HG03139 (cell line): ENCODE data around the gene C16orf89.
"Not testable (repeated sequence)": the region's sequence is repeated elsewhere in the genome, so short reads cannot be mapped to it uniquely, and the experiment has no call there.

ENCODE experiments used
- ATAC-seq: cut with Tn5 transposase; IDR thresholded peaks from one replicate; pipeline ENCODE4 v1.9.1; 2021; ENCODE audit not compliant: unreplicated experiment

C16orf89 gene

GRCh38 chr16:5065813-5066212, at the start of gene C16orf89:
Gene C16orf89, minus strand, starts transcription at chr16:5065956. Its CDS starts 48 bp downstream, at chr16:5065908.
- ATAC-seq: no peak

DNA sequence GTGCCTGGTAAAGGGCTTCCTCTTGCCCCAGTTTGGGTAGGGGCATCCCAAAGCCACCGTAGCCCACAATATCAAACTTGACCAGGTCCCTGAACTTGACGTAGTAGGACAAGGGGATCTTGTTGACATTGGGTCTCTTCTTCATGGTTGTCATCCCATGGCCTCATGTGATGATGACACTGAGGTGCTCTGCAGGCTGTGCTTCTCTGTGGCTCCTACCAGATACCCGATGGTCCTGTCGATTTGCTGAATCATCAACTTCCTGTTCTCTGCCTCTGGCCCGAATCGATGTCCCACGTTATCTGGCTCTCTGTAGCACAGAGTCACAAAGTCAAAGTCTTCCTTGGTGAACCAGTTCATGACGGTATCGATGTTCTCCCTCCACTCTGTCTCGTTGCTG, 45.2 kb upstream of the C16orf89 start:
- not testable (repeated sequence) for ATAC-seq

DNA sequence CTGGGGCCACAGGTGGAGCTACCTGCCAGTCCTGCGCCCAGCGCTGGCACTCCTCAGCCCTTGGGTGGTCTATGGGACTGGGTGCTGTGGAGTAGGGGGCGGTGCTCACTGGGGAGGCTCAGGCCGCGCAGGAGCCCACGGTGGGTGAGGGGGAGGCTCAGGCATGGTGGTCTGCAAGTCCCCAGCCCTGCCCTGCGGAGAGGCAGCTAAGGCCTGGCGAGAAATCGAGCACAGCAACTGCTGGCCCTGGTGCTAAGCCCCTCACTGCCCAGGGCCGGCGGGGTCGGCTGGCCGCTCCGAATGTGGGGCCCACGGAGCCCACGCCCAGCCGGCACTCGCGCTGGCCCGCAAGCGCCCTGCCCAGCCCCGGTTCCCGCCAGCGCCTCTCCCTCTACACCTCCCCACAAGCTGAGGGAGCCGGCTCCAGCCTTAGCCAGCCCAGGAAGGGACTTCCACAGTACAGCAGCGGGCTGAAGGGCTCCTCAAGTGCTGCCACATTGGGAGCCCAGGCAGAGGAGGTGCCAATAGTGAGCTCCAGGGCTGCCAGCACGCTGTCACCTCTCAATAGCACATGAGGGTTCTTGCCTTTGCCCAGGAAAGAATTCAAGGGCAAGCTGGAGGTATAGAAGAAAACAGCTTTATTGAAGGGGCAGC, 42.9 kb upstream of the C16orf89 start:
- no peak for ATAC-seq

GRCh38 chr16:5105039-5105438, 39.3 kb upstream of the C16orf89 start:
- not testable (repeated sequence) for ATAC-seq

DNA sequence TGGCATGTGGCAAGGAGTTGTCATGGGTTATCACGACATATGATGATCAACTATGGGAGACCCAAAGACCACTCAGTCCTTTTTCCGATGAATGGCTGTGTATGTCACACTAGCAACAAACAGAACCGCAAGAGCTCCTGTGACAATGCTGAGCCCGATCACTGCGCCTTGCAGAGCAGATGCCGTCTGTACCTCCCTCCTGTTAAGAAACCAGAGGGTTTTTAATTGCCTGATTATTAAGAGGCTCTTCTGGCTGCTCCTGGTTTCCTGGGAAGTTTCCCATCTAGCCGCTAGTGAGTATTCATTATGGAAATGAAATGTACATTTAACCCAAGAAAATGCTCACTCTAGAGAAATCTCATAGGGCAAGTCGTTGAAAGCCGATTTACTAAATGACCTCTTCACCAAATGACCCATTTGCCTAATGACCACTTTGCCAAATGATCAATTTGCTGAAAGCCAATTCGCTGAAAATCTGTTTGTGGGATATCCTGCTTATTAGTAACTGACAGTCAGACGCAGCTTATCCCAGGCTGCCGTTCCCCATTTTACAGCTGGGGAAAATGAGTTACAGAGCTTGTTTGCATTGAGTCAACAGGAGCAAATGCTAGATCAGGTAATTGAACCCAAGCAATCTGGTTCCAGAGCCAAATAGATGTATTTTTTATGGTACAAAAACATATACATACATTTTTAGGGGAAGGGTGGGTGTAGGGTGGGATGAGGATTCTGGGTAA, 37.7 kb upstream of the C16orf89 start:
- ATAC-seq: not testable (repeated sequence)

DNA sequence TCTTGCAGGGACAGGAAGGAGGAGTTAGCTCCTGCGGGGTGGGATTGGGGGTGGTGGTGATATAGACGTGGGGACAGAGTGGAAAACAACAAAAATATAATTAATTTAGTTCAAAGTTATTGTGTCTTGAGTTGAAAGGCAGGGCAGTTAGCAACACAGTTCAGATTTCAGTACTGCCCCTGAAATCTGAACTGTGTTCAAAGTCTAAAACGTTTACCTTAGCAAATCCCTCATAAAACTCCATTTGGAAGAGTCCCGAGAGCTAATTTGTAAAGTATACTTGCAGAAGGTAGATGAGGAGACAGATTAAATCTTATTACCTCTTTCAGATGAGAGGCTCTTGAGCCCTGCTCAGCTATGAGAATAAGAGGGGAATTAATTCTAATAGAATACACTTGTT, 33.4 kb upstream of the C16orf89 start:
- not testable (repeated sequence) for ATAC-seq

DNA sequence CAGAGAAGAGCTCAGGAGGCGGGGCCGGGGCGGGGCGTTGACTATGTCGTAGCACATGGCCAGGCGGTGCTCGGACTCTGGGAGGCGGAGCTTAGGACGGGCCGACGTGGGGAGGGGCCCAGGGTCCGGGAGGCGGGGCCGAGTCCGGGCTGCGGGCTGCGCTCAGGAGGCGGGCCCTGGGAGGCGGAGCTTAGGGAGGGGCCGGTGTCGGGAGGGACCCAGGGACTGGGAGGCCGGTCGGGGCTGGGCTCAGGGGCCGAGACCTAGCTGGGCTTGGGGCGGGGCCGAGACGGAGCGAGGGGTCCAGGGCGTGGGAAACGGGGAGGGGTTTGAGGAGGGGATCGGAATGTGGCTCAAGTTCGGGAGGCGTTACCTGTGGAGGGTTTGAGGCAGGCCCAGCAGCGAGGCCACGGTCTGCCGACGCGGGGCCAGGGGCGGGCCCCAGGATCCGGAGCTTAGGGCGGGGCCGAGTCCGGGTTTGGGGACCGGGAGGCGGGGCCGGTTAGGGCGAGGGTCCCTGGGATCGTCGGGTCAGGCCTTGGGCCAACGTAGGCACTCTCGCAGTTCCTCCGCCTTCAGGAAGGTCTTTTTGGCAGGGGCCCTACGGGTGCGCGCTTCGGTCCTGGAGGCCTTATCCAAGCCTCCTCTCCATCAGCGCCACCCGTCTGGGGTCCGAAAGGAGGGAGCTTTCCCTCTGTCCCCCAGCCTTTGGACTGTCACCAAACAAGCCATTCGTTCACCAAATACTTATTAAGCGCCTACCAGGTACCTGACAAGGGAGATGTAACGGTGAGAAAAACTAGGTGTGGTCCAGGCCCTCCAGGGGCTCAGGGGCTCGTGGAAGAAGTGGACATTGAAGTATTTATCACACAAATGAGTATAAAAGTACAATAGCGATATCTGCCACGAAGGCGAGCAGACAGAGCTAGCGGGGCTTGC, 32.7 kb upstream of the C16orf89 start:
- ATAC-seq: peak; percentile 75

- peak; percentile 97 for ATAC-seq
Observed at GRCh38 chr16:5097470-5098220, 31.9 kb upstream of the C16orf89 start, which contains the start of gene EEF2KMT. Gene EEF2KMT, minus strand, starts transcription at chr16:5097795. Its CDS starts 56 bp downstream, at chr16:5097739.

DNA sequence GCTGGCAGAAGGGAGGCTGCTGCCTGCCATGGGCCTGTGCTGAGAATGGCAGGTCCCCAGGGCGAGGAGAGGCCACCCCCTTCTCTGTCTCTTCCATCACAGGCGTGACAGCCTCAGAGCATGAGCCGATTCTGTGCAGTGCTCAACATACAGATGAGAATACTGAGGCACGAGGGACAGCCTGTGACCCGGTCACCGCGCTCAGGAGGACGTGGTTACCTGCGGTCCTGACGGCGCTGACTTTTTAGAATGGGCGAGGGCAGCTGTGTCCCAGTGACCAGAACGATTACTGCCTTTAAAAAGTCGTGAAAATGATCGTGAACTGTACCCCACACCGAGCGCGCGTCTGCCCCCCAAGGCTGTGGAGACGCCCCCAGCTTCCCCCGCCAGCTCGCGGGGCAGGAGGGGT, 31.3 kb upstream of the C16orf89 start:
- not testable (repeated sequence) for ATAC-seq

- ATAC-seq: not testable (repeated sequence)
Observed at GRCh38 chr16:5096437-5097060, 30.8 kb upstream of the C16orf89 start.

GRCh38 chr16:5095145-5095830, 29.5 kb upstream of the C16orf89 start:
- not testable (repeated sequence) for ATAC-seq

DNA sequence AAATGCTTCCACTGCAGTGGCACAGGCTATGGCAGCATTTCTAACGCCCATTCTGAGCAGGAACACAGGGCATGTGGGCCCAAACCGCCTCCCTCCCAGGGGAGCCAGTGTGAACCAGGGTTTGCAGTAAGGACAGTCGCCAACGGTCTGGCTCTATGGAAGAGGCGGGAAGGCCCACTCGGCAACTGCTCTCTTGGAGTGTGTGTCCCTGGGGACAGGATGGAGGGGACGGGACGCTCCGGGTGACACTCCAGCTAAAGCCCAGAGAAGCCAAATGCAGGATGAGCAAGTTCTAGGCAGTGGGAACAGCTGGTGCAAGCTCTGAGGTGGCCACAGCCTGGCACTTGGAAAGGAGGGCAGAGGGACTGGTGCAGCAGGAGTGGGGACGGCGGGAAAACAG, 28.0 kb upstream of the C16orf89 start:
- not testable (repeated sequence) for ATAC-seq

GRCh38 chr16:5093081-5093480, 27.3 kb upstream of the C16orf89 start:
- not testable (repeated sequence) for ATAC-seq

GRCh38 chr16:5090592-5090991, 24.8 kb upstream of the C16orf89 start:
- ATAC-seq: not testable (repeated sequence)

- not testable (repeated sequence) for ATAC-seq
Observed at GRCh38 chr16:5089911-5090555, 24.3 kb upstream of the C16orf89 start.

DNA sequence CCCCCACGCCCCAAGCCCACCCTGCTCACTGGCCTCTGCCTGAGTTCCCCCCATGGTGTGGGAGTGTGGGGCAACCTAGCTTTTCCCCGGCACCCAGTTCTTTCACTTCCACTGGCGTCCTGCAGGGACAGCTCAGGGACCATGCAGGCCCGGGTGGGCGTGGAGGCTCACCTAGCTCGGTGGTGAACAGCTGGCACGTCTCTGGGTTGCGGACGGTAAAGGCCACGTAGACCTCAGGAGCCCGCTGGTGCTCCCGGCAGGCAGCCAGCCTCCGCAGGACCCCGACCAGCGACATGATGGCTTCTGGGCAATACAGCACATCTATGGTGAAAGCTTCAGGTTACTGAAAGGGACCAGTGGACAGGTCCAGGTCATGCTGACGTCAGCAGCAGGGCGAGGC, 23.2 kb upstream of the C16orf89 start:
- ATAC-seq: not testable (repeated sequence)

GRCh38 chr16:5088086-5088790, 22.5 kb upstream of the C16orf89 start:
- ATAC-seq: not testable (repeated sequence)

DNA sequence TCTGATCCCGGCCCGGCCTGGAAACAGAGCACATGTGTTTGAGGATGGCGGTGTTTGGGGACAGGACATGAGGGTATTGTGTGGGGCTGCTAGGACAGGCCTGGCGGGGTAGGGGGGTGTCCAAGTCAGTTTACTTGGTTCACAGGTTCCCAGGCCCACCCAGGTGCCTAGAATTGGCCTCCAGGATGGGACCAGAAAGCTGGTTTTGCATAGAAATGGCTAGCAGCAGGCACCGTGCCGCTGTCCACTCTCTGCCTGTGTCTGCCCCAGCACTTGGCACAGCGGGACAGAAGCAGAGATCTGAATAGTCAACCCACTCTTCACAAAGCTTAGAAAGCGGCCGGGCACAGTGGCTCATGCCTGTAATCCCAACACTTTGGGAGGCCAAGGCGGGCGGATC, 20.0 kb upstream of the C16orf89 start:
- not testable (repeated sequence) for ATAC-seq
